Retinal pigment epithelial cell (primary cell): Measurements from ENCODE around the gene CAMSAP3.
"Not testable (repeated sequence)": the region's sequence is repeated elsewhere in the genome, so short reads cannot be mapped to it uniquely, and the experiment has no call there.

Experiments
- DNase-seq: peaks from one replicate; pipeline ENCODE4 v3.0.0-alpha.2; 2010; ENCODE audit warnings: low read depth
- H3K4me3 ChIP-seq: 2 replicates; pipeline ENCODE4 v1.5.1; 2011; ENCODE audit warnings: mild to moderate bottlenecking, low read length, control low read depth, moderate library complexity
- TF ChIP-seq, protein P1 (sequence below): conservative IDR thresholded peaks from 2 replicates; pipeline ENCODE4 v1.5.1; 2011; ENCODE audit warnings: low read depth, low read length, control low read depth, inconsistent platforms

Gene CAMSAP3

DNA sequence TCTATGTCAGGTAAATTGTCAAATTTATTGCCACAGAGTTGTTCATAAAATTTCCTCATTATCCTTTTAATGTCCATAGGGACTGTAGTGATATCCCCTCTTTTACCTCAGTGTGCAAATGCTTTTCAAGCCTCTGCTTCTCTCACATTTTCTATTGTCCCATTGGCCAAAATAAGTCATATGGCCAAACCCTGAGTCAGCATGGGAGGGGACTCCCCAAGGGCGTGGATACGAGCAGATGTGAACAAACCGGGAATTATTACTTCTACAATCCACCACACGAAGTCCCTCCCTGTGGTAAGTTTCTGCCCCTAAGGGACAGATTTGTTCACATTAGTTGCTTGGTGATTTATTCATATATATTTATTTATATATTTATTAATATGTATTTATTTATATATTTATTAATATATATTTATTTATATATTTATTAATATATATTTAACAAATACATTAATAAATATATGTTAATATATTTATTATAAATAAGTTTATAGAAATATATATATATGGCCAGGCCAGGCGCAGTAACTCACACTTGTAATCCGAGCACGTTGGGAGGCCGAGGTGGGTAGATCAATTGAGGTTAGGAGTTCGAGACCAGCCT lies 20.1 kb upstream of the CAMSAP3 start:
- no peak for DNase-seq
- TF ChIP-seq, protein P1, sequence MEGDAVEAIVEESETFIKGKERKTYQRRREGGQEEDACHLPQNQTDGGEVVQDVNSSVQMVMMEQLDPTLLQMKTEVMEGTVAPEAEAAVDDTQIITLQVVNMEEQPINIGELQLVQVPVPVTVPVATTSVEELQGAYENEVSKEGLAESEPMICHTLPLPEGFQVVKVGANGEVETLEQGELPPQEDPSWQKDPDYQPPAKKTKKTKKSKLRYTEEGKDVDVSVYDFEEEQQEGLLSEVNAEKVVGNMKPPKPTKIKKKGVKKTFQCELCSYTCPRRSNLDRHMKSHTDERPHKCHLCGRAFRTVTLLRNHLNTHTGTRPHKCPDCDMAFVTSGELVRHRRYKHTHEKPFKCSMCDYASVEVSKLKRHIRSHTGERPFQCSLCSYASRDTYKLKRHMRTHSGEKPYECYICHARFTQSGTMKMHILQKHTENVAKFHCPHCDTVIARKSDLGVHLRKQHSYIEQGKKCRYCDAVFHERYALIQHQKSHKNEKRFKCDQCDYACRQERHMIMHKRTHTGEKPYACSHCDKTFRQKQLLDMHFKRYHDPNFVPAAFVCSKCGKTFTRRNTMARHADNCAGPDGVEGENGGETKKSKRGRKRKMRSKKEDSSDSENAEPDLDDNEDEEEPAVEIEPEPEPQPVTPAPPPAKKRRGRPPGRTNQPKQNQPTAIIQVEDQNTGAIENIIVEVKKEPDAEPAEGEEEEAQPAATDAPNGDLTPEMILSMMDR = no peak
- no peak overlapping the region for H3K4me3 ChIP-seq

DNA sequence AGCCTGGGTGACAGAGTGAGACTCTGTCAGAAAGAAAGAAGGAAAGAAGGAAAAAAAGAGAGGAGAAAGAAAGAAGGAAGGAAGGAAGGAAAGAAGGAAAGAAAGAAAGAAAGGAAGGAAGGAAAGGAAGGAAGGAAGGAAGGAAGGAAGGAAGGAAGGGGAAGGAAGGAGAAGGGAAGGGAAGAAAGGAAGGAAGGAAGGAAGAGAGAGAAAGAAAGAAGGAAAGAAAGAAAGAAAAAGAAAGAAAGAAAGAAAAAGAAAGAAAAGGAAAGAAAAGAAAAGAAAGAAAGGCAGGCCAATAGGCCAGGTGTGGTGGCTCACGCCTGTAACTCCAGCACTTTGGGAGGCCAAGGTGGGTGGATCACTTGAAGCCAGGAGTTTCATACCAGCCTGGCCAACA lies 18.2 kb upstream of the CAMSAP3 start:
- not testable (repeated sequence) for DNase-seq, H3K4me3 ChIP-seq

DNA sequence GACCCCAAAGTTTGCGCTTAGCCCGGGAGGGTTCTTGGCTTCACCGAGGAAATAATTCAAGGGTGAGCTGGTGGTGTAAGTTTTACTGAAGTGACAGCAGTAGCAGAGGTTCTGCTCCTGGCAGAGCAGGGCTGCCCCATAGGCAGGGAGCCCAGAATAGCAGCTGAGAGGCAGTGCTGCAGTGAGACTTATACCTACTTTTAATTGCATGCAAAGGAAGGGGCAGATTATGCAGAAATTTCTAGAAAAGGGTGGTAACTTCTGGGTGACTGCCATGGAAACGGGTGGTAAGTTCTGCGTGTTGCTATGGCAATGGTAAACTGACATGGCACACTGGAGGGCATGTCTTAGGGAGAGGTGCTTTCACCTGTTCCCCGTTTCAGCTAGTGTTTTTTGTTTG lies 17.5 kb upstream of the CAMSAP3 start:
- TF ChIP-seq, protein P1 = no peak
- DNase-seq = no peak
- H3K4me3 ChIP-seq = no peak overlapping the region

DNA sequence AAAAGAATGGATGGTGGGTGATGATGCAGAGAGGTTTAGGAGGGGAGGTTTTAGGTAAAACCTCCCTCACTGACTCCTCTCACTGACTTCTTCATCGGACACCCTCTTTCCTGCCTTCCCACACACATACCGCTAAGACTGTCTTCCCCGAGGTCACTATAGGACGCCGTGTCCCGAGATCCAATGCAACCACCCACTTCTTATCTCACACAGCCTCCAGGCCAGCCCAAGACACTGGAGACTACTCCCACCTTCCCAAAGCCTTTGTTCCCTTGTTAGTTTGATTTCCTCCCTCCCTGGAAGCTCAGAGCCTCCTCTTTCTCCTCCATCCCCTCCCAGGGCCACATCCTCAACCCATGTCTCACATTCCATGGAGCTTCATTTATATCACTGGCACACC lies 16.5 kb upstream of the CAMSAP3 start:
- no peak for DNase-seq
- no peak overlapping the region for H3K4me3 ChIP-seq
- TF ChIP-seq, protein P1 = no peak

DNA sequence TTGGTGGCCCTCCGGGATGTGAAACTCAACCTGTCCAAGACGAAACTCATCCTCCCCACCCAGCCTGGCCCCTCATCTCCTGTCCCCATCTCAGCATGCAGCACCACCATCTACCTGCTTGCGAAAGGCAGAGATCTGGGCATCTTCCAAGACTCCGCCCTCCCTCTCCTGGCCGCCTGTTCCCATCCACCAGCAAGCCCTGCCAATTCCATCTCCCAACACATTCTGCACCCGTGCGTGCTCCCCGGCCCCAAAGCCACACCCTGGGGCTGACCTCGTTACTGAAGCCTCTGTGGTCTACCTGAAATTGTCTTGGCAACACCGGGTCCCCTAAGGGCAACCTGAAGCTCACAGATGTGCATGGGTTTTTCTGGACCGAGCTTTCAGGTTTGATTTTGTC lies 13.2 kb upstream of the CAMSAP3 start:
- TF ChIP-seq, protein P1 = no peak
- no peak overlapping the region for H3K4me3 ChIP-seq
- no peak for DNase-seq

DNA sequence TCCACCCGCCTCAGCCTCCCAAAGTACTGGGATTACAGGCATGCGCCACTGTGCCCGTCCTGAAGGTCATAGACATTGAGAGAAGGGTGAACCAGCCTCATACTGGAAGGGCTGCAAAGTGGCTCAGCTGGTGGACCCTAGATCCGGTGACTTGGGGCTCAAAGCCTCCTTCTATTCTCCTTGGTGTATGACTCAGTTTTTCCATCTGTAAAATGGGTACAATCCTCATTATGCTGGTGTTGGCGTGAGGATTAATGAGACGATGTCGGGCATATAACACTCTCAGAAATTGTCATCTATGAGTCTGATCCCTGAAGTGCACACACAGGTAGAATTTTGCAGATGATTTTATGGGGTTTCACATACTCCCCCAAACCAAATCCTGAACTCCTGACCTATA lies 5.8 kb upstream of the CAMSAP3 start:
- no peak overlapping the region for H3K4me3 ChIP-seq
- no peak for DNase-seq
- TF ChIP-seq, protein P1 = no peak

DNA sequence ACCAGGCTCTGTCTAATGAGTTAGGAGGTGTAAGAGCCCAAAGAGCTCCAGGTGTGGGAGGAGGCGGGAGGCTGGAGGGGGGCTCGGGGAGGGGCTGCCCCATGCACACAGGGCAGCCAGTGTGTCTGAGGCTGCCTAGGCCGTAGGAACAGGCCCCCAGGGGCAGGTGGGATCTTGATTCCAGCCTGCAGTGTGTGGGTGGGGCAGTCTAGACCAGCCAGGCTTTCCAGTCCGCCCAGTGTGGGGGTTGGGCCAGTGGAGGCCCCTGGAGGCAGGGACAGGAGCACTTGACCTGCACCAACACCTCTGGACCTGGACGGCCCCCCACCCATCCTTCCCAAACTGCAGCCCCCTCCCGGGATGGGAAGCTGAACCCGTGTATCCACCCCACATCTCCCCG lies 5.4 kb upstream of the CAMSAP3 start:
- DNase-seq = no peak
- H3K4me3 ChIP-seq = no peak overlapping the region
- TF ChIP-seq, protein P1 = no peak
